Measurements from ENCODE around the gene KRTAP10-4. TPM values are rescaled to one million over a fixed set of nuclear protein-coding genes. Genes with fewer than 3 reads are reported as not detected.
"Not testable (repeated sequence)": the region's sequence is repeated elsewhere in the genome, so short reads cannot be mapped to it uniquely, and the experiment has no call there.

KRTAP10-4 gene
- total RNA-seq, 2 donors from 2014 or later, result not detected

- peaks cover 2% of the 10 kb centered on the region for H3K36me3 Mint-ChIP-seq (ENCODE audit: low read depth)
These were observed 1.4 kb upstream of the KRTAP10-4 start for GRCh38 chr21:44571844-44572782.

GRCh38 chr21:44572959-44573583 is 458 bp upstream of the KRTAP10-4 start:
- Mint-ChIP-seq H3K27me3 (peaks cover 35% of the 10 kb centered on the region), H3K27ac (no peak overlapping the region), H3K4me3 (no peak overlapping the region), H3K4me1 (peaks cover 8% of the 10 kb centered on the region), H3K36me3 (ENCODE audit: low read depth) (peaks cover 2% of the 10 kb centered on the region)
- no peak for ATAC-seq
- no peak for DNase-seq
- no peaks in the 10 kb centered on the region for H3K9me3 ChIP-seq (ENCODE audit: control insufficient read depth, low read length, poor library complexity, severe bottlenecking)

More at GRCh38 chr21:44571844-44572782, 1.4 kb upstream of the KRTAP10-4 start:
- Mint-ChIP-seq H3K4me1 (peaks cover 8% of the 10 kb centered on the region), H3K27me3 (peaks cover 39% of the 10 kb centered on the region), H3K4me3 (no peak overlapping the region), H3K27ac (no peak overlapping the region)
- no peak for ATAC-seq
- H3K9me3 ChIP-seq (ENCODE audit: control insufficient read depth, low read length, poor library complexity, severe bottlenecking), result no peaks in the 10 kb centered on the region
- DNase-seq, result no peak

GRCh38 chr21:44574457-44575306 is 1.2 kb downstream of the KRTAP10-4 start:
- Mint-ChIP-seq H3K27ac (peak overlapping the region; percentile 79), H3K4me3 (no peak overlapping the region), H3K4me1 (peaks cover 8% of the 10 kb centered on the region), H3K36me3 (ENCODE audit: low read depth) (peaks cover 2% of the 10 kb centered on the region), H3K27me3 (peaks cover 30% of the 10 kb centered on the region)
- no peak for DNase-seq
- H3K9me3 ChIP-seq (ENCODE audit: control insufficient read depth, low read length, poor library complexity, severe bottlenecking), result no peaks in the 10 kb centered on the region
- no peak for ATAC-seq

GRCh38 chr21:44575307-44576024 is 1.9 kb downstream of the KRTAP10-4 start:
- DNase-seq (no peak), ATAC-seq (no peak)
- H3K27ac Mint-ChIP-seq, result peak overlapping the region; percentile 79
- peaks cover 30% of the 10 kb centered on the region for H3K27me3 Mint-ChIP-seq
- peaks cover 2% of the 10 kb centered on the region for H3K36me3 Mint-ChIP-seq (ENCODE audit: low read depth)
- peak overlapping the region; percentile 34 for H3K4me3 Mint-ChIP-seq
- H3K9me3 ChIP-seq (ENCODE audit: control insufficient read depth, low read length, poor library complexity, severe bottlenecking), result no peaks in the 10 kb centered on the region
- H3K4me1 Mint-ChIP-seq, result peaks cover 8% of the 10 kb centered on the region

GRCh38 chr21:44576025-44576420 is 2.5 kb downstream of the KRTAP10-4 start:
- H3K27ac Mint-ChIP-seq, result no peak overlapping the region
- peaks cover 8% of the 10 kb centered on the region for H3K4me1 Mint-ChIP-seq
- H3K27me3 Mint-ChIP-seq, result peaks cover 30% of the 10 kb centered on the region
- no peak overlapping the region for H3K4me3 Mint-ChIP-seq
- H3K9me3 ChIP-seq (ENCODE audit: control insufficient read depth, low read length, poor library complexity, severe bottlenecking), result no peaks in the 10 kb centered on the region
- DNase-seq (no peak), ATAC-seq (no peak)
- H3K36me3 Mint-ChIP-seq (ENCODE audit: low read depth), result peaks cover 2% of the 10 kb centered on the region

- Mint-ChIP-seq H3K4me1 (peaks cover 6% of the 10 kb centered on the region), H3K36me3 (ENCODE audit: low read depth) (no peaks in the 10 kb centered on the region), H3K27ac (no peak overlapping the region), H3K4me3 (no peak overlapping the region), H3K27me3 (peaks cover 18% of the 10 kb centered on the region)
- no peak for ATAC-seq
- no peak for DNase-seq
- H3K9me3 ChIP-seq (ENCODE audit: control insufficient read depth, low read length, poor library complexity, severe bottlenecking), result no peaks in the 10 kb centered on the region
These were observed 5.0 kb downstream of the KRTAP10-4 start for GRCh38 chr21:44578371-44579055.

GRCh38 chr21:44579056-44579832 is 5.7 kb downstream of the KRTAP10-4 start:
- ATAC-seq, result no peak
- H3K36me3 Mint-ChIP-seq (ENCODE audit: low read depth), result no peaks in the 10 kb centered on the region
- no peak for DNase-seq
- H3K9me3 ChIP-seq (ENCODE audit: control insufficient read depth, low read length, poor library complexity, severe bottlenecking), result no peaks in the 10 kb centered on the region
- H3K4me1 Mint-ChIP-seq, result peaks cover 9% of the 10 kb centered on the region
- H3K27ac Mint-ChIP-seq, result no peak overlapping the region
- no peak overlapping the region for H3K4me3 Mint-ChIP-seq
- peaks cover 16% of the 10 kb centered on the region for H3K27me3 Mint-ChIP-seq

GRCh38 chr21:44579833-44580144 is 6.3 kb downstream of the KRTAP10-4 start:
- no peaks in the 10 kb centered on the region for H3K9me3 ChIP-seq (ENCODE audit: control insufficient read depth, low read length, poor library complexity, severe bottlenecking)
- ATAC-seq (no peak), DNase-seq (no peak)
- Mint-ChIP-seq H3K36me3 (ENCODE audit: low read depth) (no peaks in the 10 kb centered on the region), H3K4me1 (peaks cover 10% of the 10 kb centered on the region), H3K4me3 (no peak overlapping the region), H3K27me3 (peaks cover 15% of the 10 kb centered on the region), H3K27ac (no peak overlapping the region)

- not testable (repeated sequence) for H3K4me3 Mint-ChIP-seq, H3K27ac Mint-ChIP-seq
- peaks cover 13% of the 10 kb centered on the region for H3K27me3 Mint-ChIP-seq
These were observed 6.8 kb downstream of the KRTAP10-4 start, which contains the start of gene KRTAP10-5 for GRCh38 chr21:44580231-44580821. TSS of gene KRTAP10-5 (minus strand) at chr21:44580604. CDS start at chr21:44580578, 26 bp downstream.

GRCh38 chr21:44581158-44581557 is 7.6 kb downstream of the KRTAP10-4 start:
- no peak overlapping the region for H3K4me3 Mint-ChIP-seq
- H3K9me3 ChIP-seq (ENCODE audit: control insufficient read depth, low read length, poor library complexity, severe bottlenecking), result no peaks in the 10 kb centered on the region

More at GRCh38 chr21:44580231-44580821, 6.8 kb downstream of the KRTAP10-4 start, which contains the start of gene KRTAP10-5:
- ATAC-seq; H3K9me3 ChIP-seq (ENCODE audit: control insufficient read depth, low read length, poor library complexity, severe bottlenecking); H3K4me1 Mint-ChIP-seq; H3K36me3 Mint-ChIP-seq (ENCODE audit: low read depth); DNase-seq: not testable (repeated sequence)

GRCh38 chr21:44582055-44582454 is 8.5 kb downstream of the KRTAP10-4 start:
- ATAC-seq (no peak), DNase-seq (no peak)
- H3K9me3 ChIP-seq (ENCODE audit: control insufficient read depth, low read length, poor library complexity, severe bottlenecking), result no peaks in the 10 kb centered on the region
- Mint-ChIP-seq H3K4me3 (no peak overlapping the region), H3K27ac (no peak overlapping the region), H3K27me3 (peaks cover 25% of the 10 kb centered on the region), H3K4me1 (peaks cover 9% of the 10 kb centered on the region), H3K36me3 (ENCODE audit: low read depth) (peaks cover 3% of the 10 kb centered on the region)

More at GRCh38 chr21:44581158-44581557, 7.6 kb downstream of the KRTAP10-4 start:
- Mint-ChIP-seq H3K36me3 (ENCODE audit: low read depth) (peaks cover 3% of the 10 kb centered on the region), H3K4me1 (peaks cover 9% of the 10 kb centered on the region), H3K27me3 (peaks cover 16% of the 10 kb centered on the region), H3K27ac (no peak overlapping the region)
- no peak for DNase-seq
- no peak for ATAC-seq
